HepG2 (cell line): Measurements from ENCODE around the gene CFAP92. TPM values are rescaled to one million over a fixed set of nuclear protein-coding genes. Genes with fewer than 3 reads are reported as not detected.

Experiments
- ATAC-seq: fragments of 200-7000 bp; cut with Tn5 transposase; 3 replicates; pipeline ENCODE4 v1.9.1; 2020; ENCODE audit warnings: mild to moderate bottlenecking, moderate library complexity
- BruUV-seq: library from RNA; stranded (reverse); fragments of 400-500 nt; replicated peaks from 2 replicates; lab custom pipeline; 2021; lab: Mats Ljungman, UMichigan
- CTCF ChIA-PET: fragments of 300-600 bp; formaldehyde crosslinking; extraction: SDS; loops from one replicate; lab custom pipeline; 2021; ENCODE audit warnings: low total read pairs, inconsistent platforms, low intra/inter-chr PET ratio; lab: Yijun Ruan, JAX
- POLR2A ChIA-PET: fragments of 350-600 bp; sonication (Branson Sonifier 250); formaldehyde crosslinking; loops from one replicate; lab custom pipeline; 2020; ENCODE audit warnings: antibody characterized with exemption, inconsistent platforms; lab: Yijun Ruan, JAX
- DNase-seq: peaks from one replicate; pipeline ENCODE4 v3.0.0-alpha.2; 2015; ENCODE audit warnings: low spot score
- FAIRE-seq: peaks from 3 replicates; lab custom pipeline; 2011; peaks lifted over from hg19 to GRCh38; lab: Jason Lieb, UNC
- H2AFZ ChIP-seq: one replicate; pipeline ENCODE4 v1.6.1; 2011; ENCODE audit warnings: low read length, inconsistent platforms
- H3K27ac ChIP-seq: fragments of 300-600 bp; 3 replicates; pipeline ENCODE4 v1.8.0; 2011; ENCODE audit warnings: mixed run types, mild to moderate bottlenecking, mixed read lengths, low read length, inconsistent platforms; ENCODE audit not compliant: insufficient read depth; ENCODE audit errors: extremely low read length
- H3K27me3 ChIP-seq, 2 experiments: fragments of 200-600 bp in 1 of 2; 2 replicates in 1 of 2; 3 replicates in 1 of 2; pipeline versions ENCODE4 v1.6.0 to v1.8.0; 2011; ENCODE audit warnings: low read length in 2 of 2, mild to moderate bottlenecking in 2 of 2, moderate library complexity in 2 of 2, inconsistent platforms in 1 of 2; ENCODE audit not compliant: insufficient read depth in 2 of 2, control insufficient read depth in 1 of 2
- H3K36me3 ChIP-seq, 2 experiments: fragments of 200-600 bp in 1 of 2; replicated peaks in 1 of 2; 2 replicates in 1 of 2; 3 replicates in 1 of 2; pipeline versions ENCODE4 v1.5.1 to v1.8.0; 2011; ENCODE audit warnings: low read length in 2 of 2, inconsistent platforms in 1 of 2; ENCODE audit not compliant: insufficient read depth in 2 of 2, control insufficient read depth in 1 of 2
- H3K4me1 ChIP-seq: 2 replicates; pipeline ENCODE4 v1.5.1; 2012; ENCODE audit warnings: low read length, inconsistent platforms; ENCODE audit not compliant: insufficient read depth
- H3K4me2 ChIP-seq: 2 replicates; pipeline ENCODE4 v1.6.0; 2011; ENCODE audit warnings: low read depth, low read length, inconsistent platforms
- H3K4me3 ChIP-seq, 3 experiments: fragments of 200-600 bp in 1 of 3; sonication (generic), shearing (Covaris generic) in 1 of 3; replicated peaks in 1 of 3; 2 replicates each; pipeline ENCODE4 v1.5.1; 2011 to 2016; ENCODE audit warnings: low read length in 3 of 3, inconsistent platforms in 2 of 3, low read depth in 2 of 3, mild to moderate bottlenecking in 2 of 3, control low read depth in 1 of 3, mixed read lengths in 1 of 3; ENCODE audit not compliant: insufficient read depth in 1 of 3
- H3K79me2 ChIP-seq: one replicate; pipeline ENCODE4 v1.6.1; 2011; ENCODE audit warnings: low read length, inconsistent platforms; ENCODE audit not compliant: insufficient read depth
- H3K9ac ChIP-seq: 2 replicates; pipeline ENCODE4 v1.6.0; 2011; ENCODE audit warnings: mild to moderate bottlenecking, low read depth, low read length, inconsistent platforms; ENCODE audit not compliant: insufficient read depth
- H3K9me3 ChIP-seq: 2 replicates; pipeline ENCODE4 v1.5.1; 2012; ENCODE audit warnings: mild to moderate bottlenecking, low read length
- H4K20me1 ChIP-seq: 2 replicates; pipeline ENCODE4 v1.6.0; 2011; ENCODE audit warnings: inconsistent platforms, mild to moderate bottlenecking, low read length, moderate library complexity; ENCODE audit not compliant: insufficient read depth
- AGO1 ChIP-seq: fragments of 200-400 bp; formaldehyde crosslinking; IDR thresholded peaks from 2 replicates; pipeline ENCODE4 v1.6.1; 2017; ENCODE audit warnings: mild to moderate bottlenecking, low read depth, low read length, moderate library complexity; ENCODE audit not compliant: poor library complexity, severe bottlenecking
- CEBPB ChIP-seq: IDR thresholded peaks from 2 replicates; pipeline ENCODE4 v1.6.1; 2011; ENCODE audit warnings: low read depth, low read length, improper control_type of control experiment, borderline replicate concordance
- CREB1 ChIP-seq, 2 experiments: fragments of 450-650 bp in 1 of 2; IDR thresholded peaks; 2 replicates each; pipeline ENCODE4 v1.6.1; 2016 to 2017; ENCODE audit warnings: control low read depth in 1 of 2, mild to moderate bottlenecking in 1 of 2, missing compliant biosample characterization in 1 of 2, missing genetic modification characterization in 1 of 2
- DPF2 ChIP-seq: sonication (generic); formaldehyde crosslinking; IDR thresholded peaks from 2 replicates; pipeline ENCODE4 v1.4.0; 2020; ENCODE audit warnings: mild to moderate bottlenecking, low read depth, missing genetic modification reagents, borderline replicate concordance
- GATAD1 ChIP-seq: IDR thresholded peaks from 2 replicates; pipeline ENCODE4 v1.6.1; 2016; ENCODE audit warnings: missing genetic modification reagents, missing compliant biosample characterization
- HMGXB4 ChIP-seq, 2 experiments: sonication (generic) in 1 of 2; formaldehyde crosslinking in 1 of 2; IDR thresholded peaks; 2 replicates each; pipeline versions ENCODE4 v1.4.0 to v1.6.1; 2018 to 2020; ENCODE audit warnings: missing genetic modification reagents in 2 of 2, borderline replicate concordance in 1 of 2, low read depth in 1 of 2, mild to moderate bottlenecking in 1 of 2, missing biosample characterization in 1 of 2
- HOXA3 ChIP-seq: sonication (generic); formaldehyde crosslinking; IDR thresholded peaks from 2 replicates; pipeline ENCODE4 v1.5.0; 2020; ENCODE audit warnings: missing genetic modification reagents
- MXD4 ChIP-seq: IDR thresholded peaks from 2 replicates; pipeline ENCODE4 v1.6.1; 2016; ENCODE audit warnings: mild to moderate bottlenecking, missing biosample characterization, missing genetic modification reagents
- NFRKB ChIP-seq: fragments of 450-650 bp; IDR thresholded peaks from 2 replicates; pipeline ENCODE4 v1.6.1; 2017
- PHF20 ChIP-seq: sonication (generic); formaldehyde crosslinking; IDR thresholded peaks from 2 replicates; pipeline ENCODE4 v1.5.0; 2020; ENCODE audit warnings: mild to moderate bottlenecking, missing genetic modification reagents
- TAF15 ChIP-seq: fragments of 200-400 bp; formaldehyde crosslinking; IDR thresholded peaks from one replicate; pipeline ENCODE4 v1.6.1; 2018; ENCODE audit warnings: mild to moderate bottlenecking, low read depth, low read length; ENCODE audit not compliant: poor library complexity, severe bottlenecking
- TEAD2 ChIP-seq: sonication (generic); formaldehyde crosslinking; IDR thresholded peaks from 2 replicates; pipeline ENCODE4 v1.9.0; 2021; ENCODE audit warnings: missing genetic modification reagents
- THAP11 ChIP-seq: IDR thresholded peaks from 2 replicates; pipeline ENCODE4 v1.6.1; 2016; ENCODE audit warnings: missing biosample characterization, missing genetic modification reagents
- TRIM22 ChIP-seq: fragments of 450-650 bp; IDR thresholded peaks from 2 replicates; pipeline ENCODE4 v1.6.1; 2017
- ZFX ChIP-seq: sonication (generic); formaldehyde crosslinking; IDR thresholded peaks from 2 replicates; pipeline ENCODE4 v1.4.0; 2020; ENCODE audit warnings: mild to moderate bottlenecking, low read depth, missing genetic modification reagents, moderate library complexity
- ZNF83 ChIP-seq: sonication (generic); formaldehyde crosslinking; IDR thresholded peaks from 2 replicates; pipeline ENCODE4 v1.4.0; 2020; ENCODE audit warnings: missing genetic modification reagents, mild to moderate bottlenecking, borderline replicate concordance
- WGBS: methylation state at CpG from one replicate; pipeline ENCODE4 v1.1.6; 2017; ENCODE audit warnings: low lambda C conversion rate; 5-methylcytosine and 5-hydroxymethylcytosine counted together
- in situ Hi-C: cut with HindIII; loops from 2 replicates; pipeline ENCODE4 v1.10.0; 2017; ENCODE audit warnings: low pct_unique_long_range_greater_than_20kb; ENCODE audit not compliant: extremely low pct_ligation_motif_present
- intact Hi-C: fragments of 100-400 bp; cut with micrococcal nuclease; formaldehyde crosslinking; loops from one replicate; pipeline ENCODE4 v1.10.0; 2022; ENCODE audit not compliant: unreplicated experiment
- polyA plus RNA-seq, 8 experiments: library from polyadenylated mRNA; depleted of rRNA in 3 of 8; stranded (reverse) in 7 of 8; unstranded in 1 of 8; fragments of >200 nt; fragmentation: Illumina TruSeq in 4 of 8; extraction: Trizol in 4 of 8; gene quantifications; 2 replicates each; pipeline versions ENCODE4 v1.2.1 to v1.2.3, GENCODE V29; 2011 to 2016; ENCODE audit warnings: low read depth in 4 of 8, missing spikeins in 1 of 8, mixed read lengths in 1 of 8; ENCODE audit not compliant: insufficient read depth in 1 of 8
- total RNA-seq, 5 experiments: library from RNA; depleted of rRNA; stranded (reverse); fragments of >200 nt; fragmentation: Illumina TruSeq; extraction: Trizol; gene quantifications; 2 replicates each; pipeline ENCODE4 v1.2.3, GENCODE V29; 2016; ENCODE audit warnings: low read depth in 1 of 5
- TF ChIP-seq, protein P1 (sequence below): IDR thresholded peaks from 2 replicates; pipeline ENCODE4 v1.6.1; 2016; ENCODE audit warnings: low read depth, borderline replicate concordance
- TF ChIP-seq, protein P2 (sequence below): IDR thresholded peaks from 2 replicates; pipeline ENCODE4 v1.6.1; 2016; ENCODE audit warnings: missing compliant biosample characterization, missing genetic modification reagents, borderline replicate concordance

The CFAP92 gene
- total and polyA plus RNA-seq, 2 of the 13 experiments (the other 11 are each of a cell fraction or from before 2014, with no cell fraction given) = 0.18 to 0.46 TPM

- Histone ChIP-seq H4K20me1 (no peaks in the 10 kb centered on the region), H3K4me3 (peak overlapping the region; percentile 15 to 57 (median 29); a peak in 3 of 6 replicates), H3K9me3 (no peaks in the 10 kb centered on the region), H3K4me1 (peaks cover 14% of the 10 kb centered on the region), H2AFZ (no peak overlapping the region), H3K4me2 (peak overlapping the region; percentile 56), H3K79me2 (no peaks in the 10 kb centered on the region), H3K27ac (no peak overlapping the region), H3K9ac (no peak overlapping the region), H3K27me3 (peaks cover 0 to 23% of the 10 kb centered on the region in 2 experiments; a peak in 3 of 5 replicates), H3K36me3 (no peaks in the 10 kb centered on the region)
- BruUV-seq = no TSS peak
- peak; percentile 97 for ATAC-seq
- POLR2A ChIA-PET = interaction anchor here (1.0 kb wide), 1 partner anchor 27 kb away, joined by 4 read pairs; no protein-coding TSS in a partner anchor
- in situ Hi-C loops (no loop called here), intact Hi-C loops (no loop called here)
- FAIRE-seq = no peak
- peak; percentile 62 for DNase-seq
- whole genome bisulfite sequencing = 56% methylated on average over 18 of the region's 54 CpGs
- CTCF ChIA-PET = no interaction called here
- TF ChIP-seq AGO1 (peak; percentile 28), GATAD1 (CRISPR knock-in tag) (peak; percentile 39; the same call in 1 of the 2 replicates), ZNF83 (CRISPR knock-in tag) (no peak), ZFX (CRISPR knock-in tag) (0 out of 2 replicates have a peak, but pooled peaks have one; percentile 20), TAF15 (no peak), DPF2 (no peak), NFRKB (no peak), HOXA3 (CRISPR knock-in tag) (peak; percentile 59; the same call in 1 of the 2 replicates), THAP11 (CRISPR knock-in tag) (0 out of 2 replicates have a peak, but pooled peaks have one; percentile 30), PHF20 (CRISPR knock-in tag) (peak; percentile 40; the same call in 1 of the 2 replicates), TEAD2 (CRISPR knock-in tag) (no peak), CEBPB (no peak), HMGXB4 (CRISPR knock-in tag; IDR thresholded peaks at IDR 0.05; ENCODE audit: borderline replicate concordance in 1 of 2, low read depth in 1 of 2) (peak in 1 of 2 experiments; percentile 53; a peak in 1 of 4 replicates), CREB1 (IDR thresholded peaks at IDR 0.05) (peak; percentile 30; the same call in 1 of the 2 replicates), CREB1 (CRISPR knock-in tag; IDR thresholded peaks at IDR 0.05) (no peak), TRIM22 (no peak), MXD4 (0 out of 2 replicates have a peak, but pooled peaks have one; percentile 36)
- TF ChIP-seq, protein P1, sequence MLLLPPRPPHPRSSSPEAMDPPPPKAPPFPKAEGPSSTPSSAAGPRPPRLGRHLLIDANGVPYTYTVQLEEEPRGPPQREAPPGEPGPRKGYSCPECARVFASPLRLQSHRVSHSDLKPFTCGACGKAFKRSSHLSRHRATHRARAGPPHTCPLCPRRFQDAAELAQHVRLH = peak; percentile 45; the same call in 1 of the 2 replicates
- TF ChIP-seq, protein P2, sequence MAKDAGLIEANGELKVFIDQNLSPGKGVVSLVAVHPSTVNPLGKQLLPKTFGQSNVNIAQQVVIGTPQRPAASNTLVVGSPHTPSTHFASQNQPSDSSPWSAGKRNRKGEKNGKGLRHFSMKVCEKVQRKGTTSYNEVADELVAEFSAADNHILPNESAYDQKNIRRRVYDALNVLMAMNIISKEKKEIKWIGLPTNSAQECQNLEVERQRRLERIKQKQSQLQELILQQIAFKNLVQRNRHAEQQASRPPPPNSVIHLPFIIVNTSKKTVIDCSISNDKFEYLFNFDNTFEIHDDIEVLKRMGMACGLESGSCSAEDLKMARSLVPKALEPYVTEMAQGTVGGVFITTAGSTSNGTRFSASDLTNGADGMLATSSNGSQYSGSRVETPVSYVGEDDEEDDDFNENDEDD = peak; percentile 80; the same call in 1 of the 2 replicates
Observed at GRCh38 chr3:129026728-129027543, 33.1 kb upstream of the CFAP92 start.
